Left kidney (tissue), 2 donors: Measurements from ENCODE around the gene NUBPL. TPM values are rescaled to one million over a fixed set of nuclear protein-coding genes. Genes with fewer than 3 reads are reported as not detected.
"Not testable (repeated sequence)": the region's sequence is repeated elsewhere in the genome, so short reads cannot be mapped to it uniquely, and the experiment has no call there.

ENCODE experiments used
- DNase-seq: peaks from one replicate; pipeline ENCODE4 v3.0.0-alpha.2; 2013
- polyA plus RNA-seq: library from polyadenylated mRNA; unstranded; fragments of 120-200 nt; gene quantifications from one replicate; pipeline ENCODE4 v1.2.1, GENCODE V29; 2013; ENCODE audit not compliant: insufficient read length

The NUBPL gene
- polyA plus RNA-seq, 1 donor, result 17.9 TPM

DNA sequence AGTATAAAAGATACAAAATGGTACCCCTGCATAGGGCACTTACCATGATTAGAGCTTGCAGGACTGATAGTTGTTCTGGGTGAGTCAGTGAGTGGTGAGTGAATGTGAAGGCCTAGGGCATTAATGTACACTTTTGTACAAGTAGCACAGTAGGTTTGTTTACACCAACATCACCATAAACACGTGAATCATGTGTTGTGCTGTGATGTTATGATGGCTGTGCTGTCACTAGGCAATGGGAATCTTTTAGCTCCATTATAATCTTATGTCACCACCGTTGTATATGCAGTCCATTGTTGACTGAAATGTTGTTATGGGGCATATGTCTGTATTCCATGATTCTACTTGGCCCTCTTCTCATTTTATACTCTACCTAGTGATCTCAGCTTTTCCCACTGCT is 11.8 kb downstream of the NUBPL start:
- DNase-seq, result no peak

DNA sequence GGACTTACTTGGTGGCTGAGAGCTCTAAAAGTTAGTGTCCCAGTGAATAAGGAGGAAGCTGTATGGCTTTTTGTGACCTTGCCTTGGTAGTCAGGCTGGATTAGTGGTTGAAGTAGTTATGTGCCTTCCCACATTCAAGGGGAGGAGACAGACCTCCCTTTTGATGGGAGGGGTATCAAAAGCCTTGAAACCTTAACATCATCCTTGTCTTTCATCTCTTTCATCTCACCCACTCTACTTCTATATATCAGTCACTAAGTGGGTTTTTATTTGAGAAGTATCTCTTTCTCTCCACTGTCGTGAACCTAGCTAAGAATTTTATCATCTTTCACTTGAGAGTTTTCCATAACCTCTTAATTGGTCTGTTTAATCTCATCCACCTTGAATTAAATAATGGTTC is 15.7 kb downstream of the NUBPL start:
- DNase-seq, result no peak

DNA sequence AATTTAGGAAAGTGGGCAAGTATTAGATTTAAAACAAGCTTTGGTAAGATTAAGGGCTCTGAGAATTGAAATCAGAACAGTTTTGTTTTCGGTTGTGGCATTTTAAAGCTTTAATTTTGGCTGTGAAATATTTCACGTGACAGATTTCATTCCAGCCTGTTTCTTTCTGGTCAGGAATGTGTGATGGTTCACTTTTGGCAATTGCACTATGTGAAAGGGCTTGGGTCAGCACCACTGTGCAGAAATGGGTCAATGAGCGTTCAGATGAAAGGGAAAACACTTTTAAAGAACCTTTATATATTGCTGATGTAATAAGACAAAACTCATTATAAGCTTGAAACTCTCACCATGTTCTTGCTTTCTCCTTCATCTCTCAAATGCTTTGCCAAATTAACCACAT is 17.1 kb downstream of the NUBPL start:
- DNase-seq, result no peak

DNA sequence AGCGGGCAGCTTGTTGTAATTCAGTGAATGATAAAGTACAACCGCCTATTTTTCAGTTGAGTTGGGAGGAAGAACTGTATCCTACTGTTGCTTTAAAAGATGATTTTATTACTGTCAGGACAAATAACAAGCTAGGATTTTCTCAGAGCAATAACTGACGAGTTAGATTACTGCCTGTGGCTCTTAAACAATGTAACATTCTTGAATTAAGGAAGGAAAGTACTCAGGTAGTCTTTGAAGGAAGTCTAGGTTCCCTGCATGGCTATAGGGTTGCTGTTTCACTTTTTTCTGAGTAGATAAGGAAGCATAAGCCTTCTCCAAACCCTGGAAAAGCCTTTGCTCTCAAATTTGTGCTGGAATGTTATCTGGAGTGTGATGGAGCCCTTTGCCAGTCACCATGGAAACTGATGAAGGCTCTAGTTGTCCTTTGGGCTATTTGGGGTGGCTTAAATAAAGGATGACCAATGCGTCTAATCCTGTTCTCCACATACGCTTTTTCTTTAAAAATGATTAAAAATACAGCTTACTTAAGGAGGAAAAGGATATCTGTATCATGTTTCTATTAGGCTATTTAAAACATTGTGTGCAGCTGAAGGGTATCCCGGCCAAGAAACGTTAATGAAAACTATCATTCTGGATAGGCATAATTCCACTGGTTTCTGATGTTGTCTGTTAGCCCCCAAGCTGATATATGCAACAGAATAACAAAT is 17.7 kb downstream of the NUBPL start:
- no peak for DNase-seq

DNA sequence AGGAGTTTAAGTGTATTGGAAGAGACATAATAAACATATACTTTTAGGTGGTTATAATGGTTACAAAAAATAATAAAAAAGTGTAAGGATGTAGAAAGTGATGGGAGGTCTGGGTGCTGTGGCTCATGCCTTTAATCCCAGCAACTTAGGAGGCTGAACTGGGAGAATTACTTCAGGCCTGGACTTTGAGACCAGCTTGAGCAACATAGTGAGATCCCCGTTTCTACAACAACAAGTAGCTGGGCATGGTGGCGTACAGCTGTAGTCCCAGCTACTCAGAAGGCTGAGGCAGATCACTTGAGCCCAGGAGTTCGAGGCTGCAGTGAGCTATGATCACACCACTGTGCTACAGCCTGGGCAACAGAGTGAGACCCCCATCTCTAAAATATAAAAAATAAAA is 19.0 kb downstream of the NUBPL start:
- DNase-seq, result no peak

DNA sequence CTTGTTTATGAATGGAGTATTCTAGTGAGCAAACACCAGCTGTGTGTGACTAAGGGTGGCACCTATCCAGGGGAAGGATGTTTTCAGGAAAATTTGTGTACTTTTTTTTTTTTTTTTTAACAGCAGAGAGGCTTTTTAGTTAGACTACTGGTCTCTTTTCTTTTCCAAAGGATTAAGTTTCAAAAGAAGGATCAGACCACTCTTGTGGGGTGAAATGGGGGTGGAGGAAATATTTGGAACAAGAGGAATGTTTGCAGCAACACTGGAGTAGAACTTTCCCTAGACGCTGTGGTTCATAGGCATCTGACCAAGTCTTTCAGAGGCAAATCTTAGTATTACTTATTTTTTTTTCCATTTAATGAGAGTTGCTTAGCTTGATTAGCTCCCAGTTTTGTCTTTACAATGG is 21.1 kb downstream of the NUBPL start:
- peak; percentile 43 for DNase-seq

DNA sequence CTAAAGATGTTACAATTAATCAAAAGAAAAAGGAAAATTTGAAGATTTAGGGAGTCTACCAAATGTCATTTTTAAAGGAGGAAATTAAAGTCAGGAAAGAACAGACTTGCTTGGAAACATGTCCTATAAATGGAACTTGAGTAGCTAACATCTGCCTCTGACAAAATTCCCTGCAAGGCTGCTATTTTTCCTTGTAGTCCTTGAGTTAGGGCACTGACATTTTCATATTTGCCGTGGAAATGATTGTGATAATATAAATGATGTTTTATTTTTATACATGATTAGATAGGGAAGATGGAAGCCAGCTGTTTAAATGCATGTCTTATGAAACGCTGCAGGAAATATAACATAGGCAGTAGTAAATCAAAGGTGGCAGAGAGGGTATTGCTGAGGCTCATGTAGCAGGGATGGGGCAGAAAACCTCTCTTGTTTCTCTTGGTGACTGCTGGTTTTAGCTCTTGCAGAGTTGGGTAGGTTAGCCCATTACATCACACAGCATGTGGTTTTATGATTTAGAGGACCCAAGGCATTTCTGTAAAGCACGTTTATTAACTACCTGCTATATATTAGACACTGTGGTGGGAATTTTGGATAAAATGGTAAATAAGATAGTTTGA is 21.7 kb downstream of the NUBPL start:
- peak; percentile 26 for DNase-seq

DNA sequence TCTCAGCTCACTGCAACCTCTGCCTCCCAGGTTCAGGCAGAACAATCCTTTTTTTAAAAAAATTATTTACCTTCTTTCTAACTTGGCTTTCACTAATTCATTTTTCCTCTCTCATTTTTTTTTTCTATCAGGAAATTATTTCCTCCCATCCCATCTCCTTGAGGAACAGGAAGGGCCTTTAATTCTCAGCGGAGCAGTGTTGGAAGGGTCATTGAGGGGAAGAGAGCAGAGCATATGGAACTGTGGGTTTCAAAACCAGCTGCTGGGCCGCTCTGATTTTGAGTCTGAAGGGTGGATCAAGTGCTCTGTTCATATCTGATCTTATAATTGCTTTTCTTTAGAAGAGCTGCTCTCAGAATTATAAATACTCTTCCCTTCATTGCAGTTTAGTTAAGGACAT is 29.0 kb downstream of the NUBPL start:
- no peak for DNase-seq

DNA sequence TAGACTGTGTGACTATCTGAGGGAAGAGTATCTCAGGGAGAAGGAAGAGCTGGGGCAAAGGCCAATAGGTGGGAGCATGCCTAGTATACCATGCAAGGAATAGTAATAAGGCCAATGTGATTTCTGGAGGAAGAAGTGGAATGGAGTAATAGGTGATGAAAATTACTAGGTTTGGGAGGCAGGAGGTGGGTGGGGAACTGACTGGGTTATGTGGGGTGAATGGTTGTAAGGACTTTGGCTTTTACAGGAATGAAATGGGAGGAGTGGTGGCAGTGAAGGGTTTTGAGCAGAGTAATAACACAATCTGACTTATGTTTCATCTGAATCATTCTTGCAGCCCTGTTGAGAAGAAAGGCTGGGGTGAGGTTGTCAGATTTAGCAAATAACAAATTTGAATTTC is 30.9 kb downstream of the NUBPL start:
- no peak for DNase-seq

DNA sequence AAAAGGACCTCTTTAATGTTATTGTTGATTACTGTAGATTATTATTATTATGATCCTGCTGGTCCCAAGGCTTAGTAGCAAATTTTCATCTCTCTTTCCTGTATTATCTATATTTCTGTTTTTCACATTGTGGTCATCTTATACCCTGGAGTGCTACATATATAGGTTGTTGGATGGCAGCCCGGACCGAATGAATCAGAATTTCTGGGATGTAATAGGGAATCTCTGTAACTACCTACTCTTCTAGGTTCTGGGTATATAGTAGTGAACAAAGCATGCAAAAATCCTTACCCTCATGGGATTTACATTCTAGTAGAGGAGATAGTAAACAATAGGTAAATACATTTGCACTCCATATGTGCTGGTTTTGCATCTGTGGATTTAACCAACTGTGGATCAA is 31.4 kb downstream of the NUBPL start:
- no peak for DNase-seq

DNA sequence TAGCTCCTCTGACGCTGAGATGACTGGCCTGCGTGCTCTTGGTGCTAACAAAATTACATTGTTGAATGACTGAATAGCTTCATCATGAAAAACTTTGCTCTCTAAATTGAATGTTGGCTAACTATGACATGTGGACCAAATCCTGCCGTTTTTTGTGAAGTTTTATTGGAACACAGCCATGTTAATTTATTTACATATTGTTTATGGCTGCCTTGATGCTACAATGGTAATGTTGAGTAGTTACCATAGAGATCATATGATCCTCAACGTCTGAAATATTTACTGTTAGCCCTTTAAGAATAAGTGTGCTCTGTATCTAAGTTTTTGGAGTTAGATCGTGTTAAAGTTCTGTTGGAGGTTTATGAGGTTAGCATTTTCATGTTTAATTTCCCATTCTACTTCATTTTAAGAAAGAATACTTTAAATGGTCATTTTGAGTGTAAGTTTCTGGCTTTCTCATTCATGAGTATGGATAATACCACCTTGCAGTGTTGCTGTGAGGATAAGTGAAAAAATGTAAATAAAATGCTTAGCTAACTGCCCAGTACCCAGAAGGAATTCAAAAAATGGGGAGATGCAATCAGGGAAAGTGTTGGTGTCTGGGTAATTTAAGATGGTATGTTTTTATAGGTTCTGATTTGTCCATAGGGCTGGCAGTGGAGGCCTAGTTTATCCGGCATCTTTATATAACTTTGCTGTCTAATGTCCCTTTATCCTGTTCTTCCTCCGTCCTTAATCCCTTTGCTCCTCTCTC is 35.3 kb downstream of the NUBPL start:
- peak; percentile 19 for DNase-seq

DNA sequence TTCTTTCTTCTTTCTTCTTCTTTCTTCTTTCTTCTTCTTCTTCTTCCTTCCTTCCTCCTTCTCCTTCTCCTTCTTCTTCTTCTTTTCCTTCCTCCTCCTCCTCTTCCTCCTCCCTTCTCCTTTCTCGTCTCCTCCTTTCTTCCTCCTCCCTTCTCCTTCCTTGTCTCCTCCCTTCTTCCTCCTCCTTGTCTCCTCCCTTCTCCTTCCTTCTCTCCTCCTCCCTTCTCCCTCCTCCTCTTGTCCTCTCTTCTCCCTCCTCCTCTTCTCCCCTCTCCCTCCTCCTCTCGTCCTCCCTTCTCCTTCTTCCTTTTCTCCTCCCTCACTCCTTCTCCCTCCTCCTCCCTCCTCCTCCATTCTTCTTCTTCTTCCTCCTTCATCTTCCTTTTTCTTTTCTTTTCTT is 44.5 kb downstream of the NUBPL start:
- DNase-seq, result no peak

DNA sequence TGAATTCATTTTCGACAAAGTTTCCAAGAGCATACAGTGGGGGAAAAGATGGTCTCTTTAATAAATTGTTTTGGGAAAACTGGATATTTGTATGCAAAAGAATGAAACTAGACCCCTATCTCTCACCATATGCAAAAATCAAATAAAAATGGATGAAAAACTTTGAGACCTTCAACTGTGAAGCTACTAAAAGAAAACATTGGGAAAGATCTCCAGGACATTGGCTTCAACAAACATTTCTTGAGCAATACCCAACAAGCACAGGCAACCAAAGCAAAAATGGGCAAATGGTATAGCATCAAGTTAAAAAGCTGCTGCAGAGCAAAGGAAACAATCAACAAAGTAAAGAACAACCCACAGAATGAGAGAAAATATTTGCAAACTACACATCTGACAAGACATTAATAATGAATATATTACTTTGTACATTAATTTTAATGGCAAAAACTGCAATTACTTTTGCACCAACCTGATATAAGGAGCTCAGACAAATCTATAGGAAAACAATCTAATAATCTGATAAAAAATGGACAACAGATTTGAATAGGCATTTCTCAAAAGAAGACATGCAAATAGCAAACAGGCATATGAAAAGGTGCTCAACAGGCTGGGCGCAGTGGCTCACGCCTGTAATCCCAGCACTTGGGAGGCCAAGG is 50.7 kb downstream of the NUBPL start:
- DNase-seq, result no peak

DNA sequence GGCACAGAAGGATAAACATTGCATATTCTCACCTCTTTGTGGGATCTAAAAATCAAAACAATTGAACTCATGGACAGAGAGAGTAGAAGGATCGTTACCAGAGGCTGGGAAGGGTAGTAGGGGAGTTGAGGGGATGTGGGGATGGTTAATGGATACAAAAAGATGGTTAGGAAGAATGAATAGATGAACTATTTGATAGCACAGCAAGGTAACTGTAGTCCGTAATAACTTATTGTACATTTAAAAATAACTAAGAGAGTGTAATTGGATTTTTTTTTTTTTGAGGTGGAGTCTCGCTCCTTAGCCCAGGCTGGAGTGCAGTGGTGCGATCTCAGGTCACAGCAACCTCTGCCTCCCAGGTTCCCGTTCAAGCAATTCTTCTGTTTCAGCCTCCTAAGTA is 52.0 kb downstream of the NUBPL start:
- DNase-seq, result no peak

DNA sequence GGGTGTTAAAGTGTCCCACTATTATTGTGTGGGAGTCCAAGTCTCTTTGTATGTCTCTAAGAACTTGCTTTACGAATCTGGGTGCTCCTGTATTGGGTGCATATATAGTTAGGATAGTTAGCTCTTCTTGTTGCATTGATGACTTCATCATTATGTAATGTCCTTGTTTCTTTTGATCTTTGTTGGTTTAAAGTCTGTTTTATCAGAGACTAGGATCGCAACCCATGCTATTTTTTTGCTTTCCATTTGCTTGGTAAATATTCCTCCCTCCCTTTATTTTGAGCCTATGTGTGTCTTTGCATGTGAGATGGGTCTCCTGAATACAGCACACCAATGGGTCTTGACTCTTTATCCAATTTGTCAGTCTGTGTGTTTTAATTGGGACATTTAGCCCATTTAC is 57.7 kb downstream of the NUBPL start:
- not testable (repeated sequence) for DNase-seq

DNA sequence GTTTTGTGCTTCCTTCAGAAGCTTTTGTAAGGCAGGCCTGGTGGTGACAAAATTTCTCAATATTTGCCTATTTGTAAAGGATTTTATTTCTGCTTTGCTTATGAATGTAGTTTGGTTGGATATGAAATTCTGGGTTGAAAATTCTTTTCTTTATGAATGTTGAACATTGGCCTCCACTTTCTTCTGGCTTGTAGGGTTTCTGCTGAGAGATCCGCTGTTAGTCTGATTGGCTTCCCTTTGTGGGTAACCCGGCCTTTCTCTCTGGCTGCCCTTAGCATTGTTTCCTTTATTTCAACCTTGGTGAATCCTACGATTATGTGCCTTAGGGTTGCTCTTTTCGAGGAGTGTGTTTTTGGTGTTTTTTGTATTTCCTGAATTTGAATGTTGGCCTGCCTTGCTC is 58.2 kb downstream of the NUBPL start:
- DNase-seq, result no peak

DNA sequence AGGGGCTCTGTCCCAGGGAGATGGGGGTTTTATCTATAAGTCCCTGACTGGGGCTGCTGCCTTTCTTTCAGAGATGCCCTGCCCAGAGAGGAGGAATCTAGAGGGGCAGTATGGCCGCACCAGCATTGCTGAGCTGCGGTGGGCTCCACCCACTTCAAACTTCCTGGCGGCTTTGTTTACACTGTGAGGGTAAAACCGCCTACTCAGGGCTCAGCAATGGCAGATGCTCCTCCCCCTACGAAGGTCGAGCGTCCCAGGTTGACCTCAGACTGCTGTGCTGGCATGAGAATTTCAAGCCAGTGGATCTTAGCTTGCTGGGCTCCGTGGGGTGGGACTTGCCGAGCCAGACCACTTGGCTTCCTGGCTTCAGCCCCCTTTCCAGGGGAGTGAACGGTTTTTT is 59.7 kb downstream of the NUBPL start:
- not testable (repeated sequence) for DNase-seq

DNA sequence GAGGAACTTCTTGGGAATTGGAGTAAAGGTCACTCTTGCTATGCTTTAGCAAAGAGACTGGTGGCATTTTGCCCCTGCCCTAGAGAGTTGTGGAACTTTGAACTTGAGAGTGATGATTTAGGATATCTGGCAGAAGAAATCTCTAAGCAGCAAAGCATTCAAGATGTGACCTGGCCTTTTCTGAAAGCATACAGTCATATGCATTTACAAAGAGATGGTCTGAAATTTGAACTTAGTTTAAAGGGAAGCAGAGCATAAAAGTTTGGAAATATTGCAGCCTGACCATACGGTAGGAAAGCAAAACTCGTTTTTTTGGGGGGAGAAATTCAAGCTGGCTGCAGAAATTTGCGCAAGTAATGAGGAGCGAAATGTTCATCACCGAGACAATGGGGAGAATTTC is 60.9 kb downstream of the NUBPL start:
- DNase-seq, result no peak

DNA sequence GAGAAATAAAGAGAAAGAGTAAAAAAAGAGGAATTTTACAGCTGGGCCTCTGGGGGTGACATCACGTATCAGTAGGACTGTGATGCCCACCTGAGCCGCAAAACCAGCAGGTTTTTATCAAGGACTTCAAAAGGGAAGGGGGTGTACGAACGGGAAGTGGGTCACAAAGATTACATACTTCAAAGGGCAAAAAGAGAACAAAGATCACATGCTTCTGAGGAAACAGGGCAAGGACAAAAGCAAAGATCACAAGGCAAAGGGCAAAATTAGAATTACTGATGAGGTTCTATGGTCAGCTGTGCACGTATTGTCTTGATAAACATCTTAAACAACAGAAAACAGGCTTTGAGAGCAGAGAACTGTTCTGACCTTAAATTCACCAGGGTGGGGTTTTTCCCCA is 91.7 kb downstream of the NUBPL start:
- DNase-seq, result not testable (repeated sequence)

DNA sequence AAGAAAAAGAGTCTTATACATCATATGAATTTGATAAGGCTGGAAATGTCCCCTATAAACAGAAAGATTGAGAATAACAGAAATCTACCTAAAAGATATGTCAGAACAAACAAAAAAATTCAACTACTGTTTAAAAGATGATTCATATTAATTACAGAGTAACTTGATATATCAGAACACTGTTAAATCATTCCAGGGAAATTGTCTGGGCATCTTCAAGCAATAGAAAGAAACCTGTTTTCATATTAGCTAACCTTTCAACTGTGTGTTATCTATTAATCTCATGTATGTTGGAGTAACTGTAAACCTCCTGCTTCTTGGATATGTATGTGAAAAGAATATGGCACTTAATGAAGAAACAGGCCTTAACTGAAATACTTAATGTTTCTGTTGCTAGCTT is 96.7 kb downstream of the NUBPL start:
- DNase-seq, result no peak

DNA sequence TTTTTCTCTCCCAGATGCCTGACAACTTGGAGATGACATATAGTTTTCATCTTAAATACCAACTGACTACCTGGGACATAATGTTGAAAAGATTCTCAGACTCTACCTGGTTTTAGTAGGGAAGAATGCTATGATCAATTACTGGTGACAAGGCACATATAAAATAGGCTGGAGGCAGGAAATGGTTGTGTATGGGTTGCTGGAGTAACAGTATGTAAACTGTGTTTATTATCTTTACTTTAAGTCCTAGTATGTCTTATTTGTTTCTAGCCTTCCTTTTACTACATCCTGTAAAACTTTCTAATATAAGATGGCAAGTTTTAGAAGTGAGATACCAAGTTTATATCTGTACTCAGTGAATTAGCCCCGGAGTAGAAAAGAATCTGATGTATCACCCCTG is 98.1 kb downstream of the NUBPL start:
- no peak for DNase-seq

DNA sequence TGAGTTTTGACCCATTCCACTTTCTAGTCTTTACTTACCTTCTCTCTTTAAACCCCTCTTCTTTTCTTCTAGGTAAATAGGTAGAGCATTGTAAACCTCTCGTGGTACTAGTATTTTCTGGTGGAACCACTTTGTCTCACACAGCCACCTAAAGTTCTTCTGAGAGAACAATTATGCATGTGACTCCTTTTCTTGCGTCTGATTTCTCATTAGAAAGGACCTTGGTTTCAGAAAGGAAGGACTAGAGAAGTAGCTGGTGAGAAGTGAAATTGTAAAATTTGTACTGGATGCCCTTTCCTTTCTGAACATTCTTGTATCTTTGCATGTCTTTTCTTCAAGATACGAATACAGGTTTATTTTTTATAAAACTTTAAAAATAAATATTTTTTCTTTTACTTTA is 99.0 kb downstream of the NUBPL start:
- no peak for DNase-seq

DNA sequence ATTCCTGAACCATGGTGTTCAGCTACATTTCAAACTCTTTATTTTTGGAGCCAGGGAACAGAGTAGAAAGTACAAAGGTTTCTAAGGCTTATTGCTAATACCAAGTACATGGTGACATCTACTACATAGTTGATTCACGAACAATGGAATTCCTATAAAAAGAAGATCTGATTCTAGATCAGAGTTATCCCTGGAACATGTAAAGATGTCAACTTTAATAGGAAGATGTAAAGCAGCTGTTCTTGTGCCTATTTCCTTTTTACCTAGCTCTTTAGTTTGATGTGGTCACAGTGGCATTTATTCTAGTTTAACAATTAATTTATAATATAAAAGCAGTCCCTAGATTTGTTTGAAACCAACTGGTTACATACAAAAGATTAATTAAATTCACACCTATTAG is 99.5 kb downstream of the NUBPL start:
- no peak for DNase-seq
